Skeletal muscle satellite cell (primary cell): ENCODE measurements around the gene RAB3A.

Experiments used
- H3K27me3 ChIP-seq: 2 replicates; pipeline ENCODE4 v1.7.0; 2013; ENCODE audit warnings: low read length; ENCODE audit not compliant: control insufficient read depth, insufficient read depth
- H3K36me3 ChIP-seq: 2 replicates; pipeline ENCODE4 v1.7.0; 2013; ENCODE audit warnings: mild to moderate bottlenecking, control low read depth, low read length; ENCODE audit not compliant: insufficient read depth
- H3K4me1 ChIP-seq: 2 replicates; pipeline ENCODE4 v1.7.0; 2013; ENCODE audit warnings: low read length; ENCODE audit not compliant: control insufficient read depth, insufficient read depth
- H3K4me2 ChIP-seq: 2 replicates; pipeline ENCODE4 v1.7.0; 2013; ENCODE audit warnings: mild to moderate bottlenecking, low read length
- H3K4me3 ChIP-seq: 2 replicates; pipeline ENCODE4 v1.7.0; 2013; ENCODE audit warnings: low read length
- H3K9ac ChIP-seq: 2 replicates; pipeline ENCODE4 v1.7.0; 2013; ENCODE audit warnings: mild to moderate bottlenecking, low read depth, low read length, moderate library complexity
- H3K9me3 ChIP-seq: replicated peaks from 2 replicates; pipeline ENCODE4 v1.7.0; 2013; ENCODE audit warnings: mild to moderate bottlenecking, control low read depth, low read length

The RAB3A gene

GRCh38 chr19:18206018-18206417, 2.2 kb upstream of the RAB3A start:
- no peak overlapping the region for H3K4me3 ChIP-seq
- no peaks in the 10 kb centered on the region for H3K9me3 ChIP-seq
- H3K36me3 ChIP-seq = no peaks in the 10 kb centered on the region
- no peaks in the 10 kb centered on the region for H3K27me3 ChIP-seq
- H3K4me1 ChIP-seq = peaks cover 23% of the 10 kb centered on the region
- no peak overlapping the region for H3K9ac ChIP-seq
- H3K4me2 ChIP-seq = no peak overlapping the region

GRCh38 chr19:18205200-18205892, 1.5 kb upstream of the RAB3A start:
- no peaks in the 10 kb centered on the region for H3K9me3 ChIP-seq
- H3K4me1 ChIP-seq = peaks cover 23% of the 10 kb centered on the region
- no peaks in the 10 kb centered on the region for H3K36me3 ChIP-seq
- peak overlapping the region; percentile 75 for H3K4me3 ChIP-seq
- peak overlapping the region; percentile 98 for H3K9ac ChIP-seq
- H3K27me3 ChIP-seq = no peaks in the 10 kb centered on the region
- H3K4me2 ChIP-seq = peak overlapping the region; percentile 94

- Histone ChIP-seq H3K4me3 (peak overlapping the region; percentile 75), H3K9me3 (no peaks in the 10 kb centered on the region)
These were observed 755 bp upstream of the RAB3A start for GRCh38 chr19:18204394-18205199.

GRCh38 chr19:18203408-18203862, 407 bp downstream of the RAB3A start:
- H3K4me1 ChIP-seq = peaks cover 20% of the 10 kb centered on the region
- H3K4me2 ChIP-seq = peak overlapping the region; percentile 96
- peak overlapping the region; percentile 84 for H3K4me3 ChIP-seq
- H3K9me3 ChIP-seq = no peaks in the 10 kb centered on the region
- H3K27me3 ChIP-seq = no peaks in the 10 kb centered on the region
- H3K9ac ChIP-seq = peak overlapping the region; percentile 65
- H3K36me3 ChIP-seq = no peaks in the 10 kb centered on the region

More at GRCh38 chr19:18204394-18205199, 755 bp upstream of the RAB3A start:
- Histone ChIP-seq H3K27me3 (no peaks in the 10 kb centered on the region), H3K4me1 (peaks cover 23% of the 10 kb centered on the region), H3K4me2 (peak overlapping the region; percentile 94), H3K9ac (peak overlapping the region; percentile 98), H3K36me3 (no peaks in the 10 kb centered on the region)

- H3K36me3 ChIP-seq = peaks cover 5% of the 10 kb centered on the region
- peak overlapping the region; percentile 65 for H3K9ac ChIP-seq
- H3K27me3 ChIP-seq = no peaks in the 10 kb centered on the region
- H3K9me3 ChIP-seq = no peaks in the 10 kb centered on the region
- H3K4me1 ChIP-seq = peaks cover 20% of the 10 kb centered on the region
- H3K4me3 ChIP-seq = peak overlapping the region; percentile 84
- H3K4me2 ChIP-seq = peak overlapping the region; percentile 96
These were observed 949 bp downstream of the RAB3A start for GRCh38 chr19:18202778-18203407.

GRCh38 chr19:18202397-18202777, 1.5 kb downstream of the RAB3A start:
- peaks cover 16% of the 10 kb centered on the region for H3K4me1 ChIP-seq
- peaks cover 5% of the 10 kb centered on the region for H3K36me3 ChIP-seq
- H3K9me3 ChIP-seq = no peaks in the 10 kb centered on the region
- peak overlapping the region; percentile 96 for H3K4me2 ChIP-seq
- no peaks in the 10 kb centered on the region for H3K27me3 ChIP-seq
- no peak overlapping the region for H3K4me3 ChIP-seq
- H3K9ac ChIP-seq = no peak overlapping the region

GRCh38 chr19:18198374-18198773, 5.5 kb downstream of the RAB3A start:
- Histone ChIP-seq H3K4me2 (no peak overlapping the region), H3K36me3 (peaks cover 8% of the 10 kb centered on the region), H3K4me1 (peaks cover 18% of the 10 kb centered on the region), H3K4me3 (no peak overlapping the region), H3K9me3 (no peaks in the 10 kb centered on the region), H3K27me3 (no peaks in the 10 kb centered on the region), H3K9ac (no peak overlapping the region)

GRCh38 chr19:18197941-18198340, 5.9 kb downstream of the RAB3A start:
- Histone ChIP-seq H3K4me3 (no peak overlapping the region), H3K9me3 (no peaks in the 10 kb centered on the region), H3K9ac (no peak overlapping the region), H3K27me3 (no peaks in the 10 kb centered on the region), H3K4me1 (peaks cover 13% of the 10 kb centered on the region), H3K4me2 (no peak overlapping the region), H3K36me3 (peaks cover 8% of the 10 kb centered on the region)

- Histone ChIP-seq H3K4me2 (no peak overlapping the region), H3K27me3 (no peaks in the 10 kb centered on the region), H3K9me3 (no peaks in the 10 kb centered on the region), H3K9ac (no peak overlapping the region), H3K4me3 (no peak overlapping the region), H3K4me1 (peaks cover 11% of the 10 kb centered on the region), H3K36me3 (peaks cover 8% of the 10 kb centered on the region)
These were observed 6.5 kb downstream of the RAB3A start for GRCh38 chr19:18197306-18197705.

- Histone ChIP-seq H3K9me3 (no peaks in the 10 kb centered on the region), H3K4me2 (no peak overlapping the region), H3K9ac (no peak overlapping the region), H3K4me1 (peaks cover 14% of the 10 kb centered on the region), H3K36me3 (peaks cover 8% of the 10 kb centered on the region), H3K27me3 (no peaks in the 10 kb centered on the region), H3K4me3 (no peak overlapping the region)
These were observed 7.4 kb downstream of the RAB3A start for GRCh38 chr19:18196511-18196845.

GRCh38 chr19:18194554-18195238, 9.1 kb downstream of the RAB3A start:
- H3K4me1 ChIP-seq = peaks cover 15% of the 10 kb centered on the region
- H3K4me3 ChIP-seq = peak overlapping the region; percentile 84
- peaks cover 8% of the 10 kb centered on the region for H3K36me3 ChIP-seq

More at GRCh38 chr19:18194554-18195238, 9.1 kb downstream of the RAB3A start:
- no peak overlapping the region for H3K9ac ChIP-seq
- H3K27me3 ChIP-seq = no peaks in the 10 kb centered on the region
- H3K9me3 ChIP-seq = no peaks in the 10 kb centered on the region
- H3K4me2 ChIP-seq = peak overlapping the region; percentile 95
